Mesendoderm (in vitro differentiated cells): ENCODE results near the gene GPN3. TPM values are rescaled to one million over a fixed set of nuclear protein-coding genes. Genes with fewer than 3 reads are reported as not detected.

Source experiments
- DNase-seq: peaks from one replicate; pipeline ENCODE4 v3.0.0; 2013
- H2AK5ac ChIP-seq: 2 replicates; pipeline ENCODE4 v1.6.1; 2013; ENCODE audit warnings: low read length, inconsistent platforms
- H2BK120ac ChIP-seq: 2 replicates; pipeline ENCODE4 v1.6.1; 2013; ENCODE audit warnings: low read depth, mild to moderate bottlenecking, low read length, moderate library complexity, mixed read lengths
- H2BK15ac ChIP-seq: replicated peaks from 2 replicates; pipeline ENCODE4 v1.6.1; 2013; ENCODE audit warnings: low read depth, mild to moderate bottlenecking, moderate library complexity
- H2BK5ac ChIP-seq: 2 replicates; pipeline ENCODE4 v1.6.1; 2013; ENCODE audit warnings: low read length, inconsistent platforms
- H3K18ac ChIP-seq: 2 replicates; pipeline ENCODE4 v1.6.1; 2013; ENCODE audit warnings: mild to moderate bottlenecking, low read length, mixed read lengths
- H3K23ac ChIP-seq: one replicate; pipeline ENCODE4 v1.6.1; 2013; ENCODE audit warnings: low read length
- H3K27ac ChIP-seq: 2 replicates; pipeline ENCODE4 v1.5.1; 2013; ENCODE audit warnings: low read depth, mild to moderate bottlenecking, inconsistent platforms, low read length, moderate library complexity
- H3K27me3 ChIP-seq: 2 replicates; pipeline ENCODE4 v1.6.1; 2013; ENCODE audit warnings: low read length, control low read depth, mild to moderate bottlenecking, inconsistent platforms; ENCODE audit not compliant: insufficient read depth, poor library complexity
- H3K36me3 ChIP-seq: 2 replicates; pipeline ENCODE4 v1.6.1; 2013; ENCODE audit warnings: low read length, inconsistent platforms; ENCODE audit not compliant: control insufficient read depth, insufficient read depth
- H3K4ac ChIP-seq: one replicate; pipeline ENCODE4 v1.6.1; 2013; ENCODE audit warnings: low read depth, mild to moderate bottlenecking, low read length, moderate library complexity
- H3K4me1 ChIP-seq: 2 replicates; pipeline ENCODE4 v1.6.1; 2013; ENCODE audit warnings: low read depth, low read length, inconsistent platforms; ENCODE audit not compliant: control insufficient read depth
- H3K4me2 ChIP-seq: 2 replicates; pipeline ENCODE4 v1.6.1; 2013; ENCODE audit warnings: low read length
- H3K4me3 ChIP-seq: 2 replicates; pipeline ENCODE4 v1.5.1; 2013; ENCODE audit warnings: mild to moderate bottlenecking, low read length
- H3K56ac ChIP-seq: one replicate; pipeline ENCODE4 v1.6.1; 2013; ENCODE audit warnings: low read length
- H3K79me1 ChIP-seq: 2 replicates; pipeline ENCODE4 v1.6.1; 2013; ENCODE audit warnings: low read length, inconsistent platforms
- H3K79me2 ChIP-seq: 2 replicates; pipeline ENCODE4 v1.6.1; 2013; ENCODE audit warnings: mild to moderate bottlenecking, low read length; ENCODE audit not compliant: control insufficient read depth, insufficient read depth
- H3K9ac ChIP-seq: 2 replicates; pipeline ENCODE4 v1.6.1; 2013; ENCODE audit warnings: low read length, inconsistent platforms
- H4K5ac ChIP-seq: one replicate; pipeline ENCODE4 v1.6.1; 2013; ENCODE audit warnings: low read length
- H4K8ac ChIP-seq: one replicate; pipeline ENCODE4 v1.6.1; 2013; ENCODE audit warnings: low read depth, mild to moderate bottlenecking, control low read depth, low read length, moderate library complexity
- WGBS: extraction: QIAGEN DNeasy Blood & Tissue Kit; methylation state at CpG from one replicate; pipeline ENCODE4 v1.1.7; 2013; ENCODE audit warnings: low lambda C conversion rate, missing lambda C conversion rate; ENCODE audit not compliant: insufficient coverage; ENCODE audit errors: extremely low coverage; 5-methylcytosine and 5-hydroxymethylcytosine counted together
- polyA plus RNA-seq, 2 experiments: library from polyadenylated mRNA; stranded (reverse); fragments of 200-250 nt; gene quantifications; one replicate each; pipeline ENCODE4 v1.2.3, GENCODE V29; 2013

Gene GPN3
- polyA plus RNA-seq (2013, experiment 1 of 2), result 49.6 TPM
- polyA plus RNA-seq (2013, experiment 2 of 2), result 50.0 TPM

- no CpG with 5 or more reads among the region's 78 CpGs for WGBS
- no peak within 1 kb of the TSS for H2BK5ac ChIP-seq
Measured at GRCh38 chr12:110468214-110469048, at the start of gene GPN3, which contains the start of gene FAM216A. GPN3 (minus strand) TSS chr12:110468257; CDS start chr12:110468203, 54 bp downstream. FAM216A (plus strand) TSS chr12:110468845; CDS start chr12:110468876, 31 bp downstream.

GRCh38 chr12:110516995-110517394 is 48.9 kb upstream of the GPN3 start:
- no peaks in the 10 kb centered on the region for H3K79me1 ChIP-seq
- no peak overlapping the region for H2AK5ac ChIP-seq
- DNase-seq, result no peak
- no CpG with 5 or more reads among the region's 3 CpGs for WGBS
- no peak overlapping the region for H3K4me2 ChIP-seq
- H3K4me1 ChIP-seq, result no peaks in the 10 kb centered on the region
- H3K18ac ChIP-seq, result no peak overlapping the region
- H3K27me3 ChIP-seq, result no peaks in the 10 kb centered on the region
- H3K56ac ChIP-seq, result no peak overlapping the region
- H3K23ac ChIP-seq, result no peak overlapping the region
- no peak overlapping the region for H3K9ac ChIP-seq
- H2BK15ac ChIP-seq, result no peak overlapping the region
- H3K27ac ChIP-seq, result no peak overlapping the region
- no peaks in the 10 kb centered on the region for H3K36me3 ChIP-seq
- no peak overlapping the region for H2BK5ac ChIP-seq
- no peaks in the 10 kb centered on the region for H3K79me2 ChIP-seq
- no peak overlapping the region for H4K5ac ChIP-seq
- no peak overlapping the region for H4K8ac ChIP-seq
- no peak overlapping the region for H3K4ac ChIP-seq
- no peak overlapping the region for H3K4me3 ChIP-seq
- H2BK120ac ChIP-seq, result no peak overlapping the region

More at GRCh38 chr12:110468214-110469048, at the start of gene GPN3, which contains the start of gene FAM216A:
- no peaks in the 10 kb centered on the region for H3K4me1 ChIP-seq
- no peaks in the 10 kb centered on the region for H3K27me3 ChIP-seq
- peak within 1 kb of the TSS; percentile 76 for H3K27ac ChIP-seq
- peak within 1 kb of the TSS; percentile 87 for H4K8ac ChIP-seq
- peak within 1 kb of the TSS; percentile 28 for H3K18ac ChIP-seq
- peak within 1 kb of the TSS; percentile 36 for H3K4ac ChIP-seq
- H4K5ac ChIP-seq, result no peak within 1 kb of the TSS
- peak; percentile 99 for DNase-seq
- H2BK15ac ChIP-seq, result no peak within 1 kb of the TSS
- peak within 1 kb of the TSS; percentile 66 for H3K23ac ChIP-seq
- H3K9ac ChIP-seq, result peak within 1 kb of the TSS; percentile 84
- H3K4me3 ChIP-seq, result peak within 1 kb of the TSS; percentile 75
- peak within 1 kb of the TSS; percentile 96 for H3K56ac ChIP-seq
- H2AK5ac ChIP-seq, result no peak within 1 kb of the TSS
- H3K79me2 ChIP-seq, result peaks cover 15% of the 10 kb centered on the region
- H3K79me1 ChIP-seq, result peaks cover 5% of the 10 kb centered on the region
- peaks cover 4% of the 10 kb centered on the region for H3K36me3 ChIP-seq
- no peak within 1 kb of the TSS for H2BK120ac ChIP-seq
- peak within 1 kb of the TSS; percentile 92 for H3K4me2 ChIP-seq

- Histone ChIP-seq H3K56ac (no peak overlapping the region), H3K23ac (no peak overlapping the region), H3K4me2 (no peak overlapping the region), H3K4me1 (no peaks in the 10 kb centered on the region), H3K27me3 (no peaks in the 10 kb centered on the region), H3K4ac (no peak overlapping the region), H3K27ac (no peak overlapping the region), H3K18ac (no peak overlapping the region), H2BK120ac (no peak overlapping the region), H3K79me1 (no peaks in the 10 kb centered on the region), H4K5ac (no peak overlapping the region), H4K8ac (no peak overlapping the region), H2BK5ac (no peak overlapping the region), H3K4me3 (no peak overlapping the region), H3K36me3 (no peaks in the 10 kb centered on the region), H2AK5ac (no peak overlapping the region), H3K79me2 (no peaks in the 10 kb centered on the region), H3K9ac (no peak overlapping the region), H2BK15ac (no peak overlapping the region)
- no peak for DNase-seq
- no CpG with 5 or more reads among the region's 1 CpG for WGBS
Measured at GRCh38 chr12:110514363-110514762, 46.3 kb upstream of the GPN3 start.

DNA sequence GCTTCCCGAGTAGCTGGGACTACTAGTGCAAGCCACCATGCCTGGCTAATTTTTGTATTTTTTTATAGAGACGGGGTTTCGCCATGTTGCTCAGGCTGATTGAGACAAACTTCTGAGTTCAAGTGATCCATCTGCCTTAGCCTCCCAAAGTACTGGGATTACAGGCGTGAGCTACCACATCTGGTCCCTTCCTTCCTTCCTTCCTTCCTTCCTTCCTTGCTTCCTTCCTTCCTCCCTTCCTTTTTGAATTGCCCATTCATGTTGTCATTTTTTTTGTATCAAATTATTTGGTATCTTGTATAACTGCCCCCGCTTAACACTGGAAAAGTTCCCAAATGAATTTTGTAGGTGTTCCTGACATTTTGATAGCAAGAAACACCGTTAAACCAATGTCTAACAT is 45.8 kb upstream of the GPN3 start:
- H2AK5ac ChIP-seq, result no peak overlapping the region

DNA sequence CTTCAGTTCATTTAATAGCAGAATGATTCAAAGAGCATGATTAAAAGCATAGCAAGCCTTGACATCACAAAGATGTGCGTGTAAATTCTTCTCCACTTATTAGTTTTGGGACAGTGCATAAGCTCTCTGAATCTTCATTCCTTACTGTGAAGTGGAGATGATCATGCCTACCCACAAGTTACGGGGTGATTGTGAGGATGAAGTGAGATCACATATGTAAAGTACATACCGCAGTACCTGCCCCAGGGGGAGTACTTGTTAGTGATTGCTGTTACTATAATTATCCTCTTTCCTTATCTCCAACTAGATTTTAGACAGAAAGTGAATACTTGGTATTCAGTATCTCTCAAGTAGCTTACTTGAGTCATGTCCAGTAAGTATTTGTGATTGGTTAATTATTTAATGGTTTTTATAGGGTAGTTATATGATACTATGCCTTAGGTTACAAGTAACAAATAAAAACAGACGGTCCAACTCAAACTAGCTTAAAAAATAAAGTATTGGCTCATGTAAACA is 40.1 kb upstream of the GPN3 start:
- no CpG with 5 or more reads among the region's 4 CpGs for WGBS
- no peak overlapping the region for H2BK120ac ChIP-seq
- H4K8ac ChIP-seq, result no peak overlapping the region
- no peaks in the 10 kb centered on the region for H3K36me3 ChIP-seq
- H3K79me2 ChIP-seq, result no peaks in the 10 kb centered on the region
- H3K4me2 ChIP-seq, result no peak overlapping the region
- H2BK15ac ChIP-seq, result no peak overlapping the region
- no peak overlapping the region for H3K9ac ChIP-seq
- no peak overlapping the region for H3K4me3 ChIP-seq
- H3K56ac ChIP-seq, result no peak overlapping the region
- H3K4ac ChIP-seq, result no peak overlapping the region
- no peak overlapping the region for H4K5ac ChIP-seq
- no peak overlapping the region for H2BK5ac ChIP-seq
- no peaks in the 10 kb centered on the region for H3K4me1 ChIP-seq
- no peak overlapping the region for H3K18ac ChIP-seq
- peak; percentile 19 for DNase-seq
- no peak overlapping the region for H2AK5ac ChIP-seq
- no peaks in the 10 kb centered on the region for H3K27me3 ChIP-seq
- H3K23ac ChIP-seq, result no peak overlapping the region
- H3K27ac ChIP-seq, result no peak overlapping the region
- H3K79me1 ChIP-seq, result no peaks in the 10 kb centered on the region

More for the DNA sequence above, 45.8 kb upstream of the GPN3 start:
- Histone ChIP-seq H3K56ac (no peak overlapping the region), H3K4me1 (no peaks in the 10 kb centered on the region), H3K23ac (no peak overlapping the region), H3K27me3 (no peaks in the 10 kb centered on the region), H3K4me2 (no peak overlapping the region), H3K79me2 (no peaks in the 10 kb centered on the region), H2BK120ac (no peak overlapping the region), H4K5ac (no peak overlapping the region), H3K4ac (no peak overlapping the region), H3K9ac (no peak overlapping the region), H3K36me3 (no peaks in the 10 kb centered on the region), H2BK5ac (no peak overlapping the region), H4K8ac (no peak overlapping the region), H2BK15ac (no peak overlapping the region), H3K18ac (no peak overlapping the region), H3K79me1 (no peaks in the 10 kb centered on the region), H3K27ac (no peak overlapping the region), H3K4me3 (no peak overlapping the region)
- no CpG with 5 or more reads among the region's 6 CpGs for WGBS
- no peak for DNase-seq
